GM10248 (cell line): ENCODE data around the gene RNF138.
A peak's percentile ranks its signal among the peaks of the same experiment; 100 is the strongest.

Source experiments
- CTCF ChIA-PET: fragments of 300-600 bp; sonication (Branson Sonifier 250); formaldehyde crosslinking; extraction: SDS; loops from one replicate; lab custom pipeline; 2021; ENCODE audit warnings: antibody characterized with exemption; lab: Yijun Ruan, JAX
- POLR2A ChIA-PET: fragments of 350-650 bp; sonication (Branson Sonifier 250); formaldehyde crosslinking; extraction: SDS; loops from one replicate; lab custom pipeline; 2020; ENCODE audit warnings: antibody characterized with exemption; lab: Yijun Ruan, JAX
- DNase-seq: peaks from one replicate; pipeline ENCODE4 v3.0.0; 2012; ENCODE audit errors: extremely low spot score
- TF ChIP-seq, protein P1 (sequence below): IDR thresholded peaks from 2 replicates; pipeline ENCODE4 v1.5.1; 2012; ENCODE audit warnings: mild to moderate bottlenecking, low read depth; ENCODE audit errors: extremely low read depth, missing control alignments, control extremely low read depth

Gene RNF138

DNA sequence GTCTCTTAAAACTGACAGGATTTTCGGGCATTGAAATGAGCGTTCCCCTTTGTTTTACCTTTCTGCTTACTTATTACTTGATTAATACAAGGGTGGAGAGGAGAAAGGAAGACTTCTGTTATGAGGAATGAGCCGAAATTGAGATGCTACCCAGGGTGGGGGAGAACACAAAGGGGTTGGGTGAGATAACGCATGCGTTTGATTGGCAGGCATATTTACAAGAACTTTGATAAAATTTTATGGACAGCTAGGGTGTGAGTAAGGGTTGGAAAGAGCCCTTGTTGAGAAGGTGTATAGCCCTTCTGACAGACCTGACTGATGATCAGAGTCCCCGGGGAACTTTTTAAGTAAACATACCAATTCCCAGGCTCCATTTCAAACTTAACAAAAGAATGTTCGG, 1.8 kb downstream of the RNF138 start:
- CTCF ChIA-PET = interaction anchor here (0.9 to 1.3 kb wide), 2 partner anchors 11 to 13 kb away, joined by 3 to 4 read pairs; no protein-coding TSS in a partner anchor
- DNase-seq = peak; percentile 23
- TF ChIP-seq, protein P1, sequence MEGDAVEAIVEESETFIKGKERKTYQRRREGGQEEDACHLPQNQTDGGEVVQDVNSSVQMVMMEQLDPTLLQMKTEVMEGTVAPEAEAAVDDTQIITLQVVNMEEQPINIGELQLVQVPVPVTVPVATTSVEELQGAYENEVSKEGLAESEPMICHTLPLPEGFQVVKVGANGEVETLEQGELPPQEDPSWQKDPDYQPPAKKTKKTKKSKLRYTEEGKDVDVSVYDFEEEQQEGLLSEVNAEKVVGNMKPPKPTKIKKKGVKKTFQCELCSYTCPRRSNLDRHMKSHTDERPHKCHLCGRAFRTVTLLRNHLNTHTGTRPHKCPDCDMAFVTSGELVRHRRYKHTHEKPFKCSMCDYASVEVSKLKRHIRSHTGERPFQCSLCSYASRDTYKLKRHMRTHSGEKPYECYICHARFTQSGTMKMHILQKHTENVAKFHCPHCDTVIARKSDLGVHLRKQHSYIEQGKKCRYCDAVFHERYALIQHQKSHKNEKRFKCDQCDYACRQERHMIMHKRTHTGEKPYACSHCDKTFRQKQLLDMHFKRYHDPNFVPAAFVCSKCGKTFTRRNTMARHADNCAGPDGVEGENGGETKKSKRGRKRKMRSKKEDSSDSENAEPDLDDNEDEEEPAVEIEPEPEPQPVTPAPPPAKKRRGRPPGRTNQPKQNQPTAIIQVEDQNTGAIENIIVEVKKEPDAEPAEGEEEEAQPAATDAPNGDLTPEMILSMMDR = no peak
- POLR2A ChIA-PET = no interaction called here

DNA sequence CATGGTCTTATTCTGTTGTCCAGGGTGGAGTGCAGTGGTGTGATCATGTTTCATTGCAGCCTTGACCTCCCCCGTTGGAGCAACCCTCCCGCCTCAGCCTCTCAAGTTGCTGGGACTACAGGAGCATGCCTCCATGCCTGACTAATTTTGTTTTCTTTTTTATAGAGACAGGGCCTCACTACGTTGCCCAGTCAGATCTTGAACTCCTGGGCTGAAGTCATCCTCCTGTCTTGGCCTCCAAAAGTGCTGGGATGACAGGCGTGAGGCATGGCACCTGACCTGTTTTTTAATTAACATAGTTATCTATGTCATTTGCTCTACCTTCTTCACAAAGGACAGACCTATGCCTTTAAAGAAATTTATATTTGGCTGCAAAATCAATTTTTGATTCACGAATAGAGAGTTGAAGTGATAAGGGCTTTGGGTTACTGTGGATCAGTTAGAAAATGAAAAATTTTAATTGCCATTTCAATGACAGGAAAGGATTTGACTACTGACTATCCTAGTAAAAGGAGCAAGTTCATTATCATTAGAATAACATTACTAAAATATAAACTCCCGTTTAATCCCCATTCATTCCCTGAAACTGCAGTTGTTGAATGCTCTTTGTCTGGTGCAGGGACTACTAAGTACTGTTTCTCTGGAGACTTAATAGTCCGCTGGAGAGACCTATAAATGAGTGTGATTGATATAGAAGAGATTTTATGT, 3.7 kb downstream of the RNF138 start:
- DNase-seq = no peak
- POLR2A ChIA-PET = no interaction called here
- TF ChIP-seq, protein P1 = no peak
- CTCF ChIA-PET = no interaction called here

DNA sequence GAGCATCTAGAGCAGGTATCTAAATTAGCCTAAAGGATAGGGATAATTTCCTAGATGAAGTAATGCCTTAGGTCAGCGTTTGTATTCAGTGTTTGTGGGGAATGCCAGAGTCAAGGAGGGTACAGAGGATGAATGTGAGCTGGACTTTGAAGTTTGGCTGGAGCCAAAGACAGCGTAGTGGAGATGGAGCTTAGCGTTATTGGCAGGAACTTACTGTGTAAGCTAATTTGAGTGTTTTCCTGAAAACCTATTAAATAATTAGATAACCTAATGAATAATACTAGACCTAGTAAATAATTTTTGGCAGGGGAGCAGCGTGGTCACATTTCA, 4.2 kb downstream of the RNF138 start:
- TF ChIP-seq, protein P1 = no peak
- POLR2A ChIA-PET = no interaction called here
- CTCF ChIA-PET = interaction anchor here (2.2 kb wide), 1 partner anchor 9 kb away, joined by 7 read pairs; no protein-coding TSS in a partner anchor
- no peak for DNase-seq

DNA sequence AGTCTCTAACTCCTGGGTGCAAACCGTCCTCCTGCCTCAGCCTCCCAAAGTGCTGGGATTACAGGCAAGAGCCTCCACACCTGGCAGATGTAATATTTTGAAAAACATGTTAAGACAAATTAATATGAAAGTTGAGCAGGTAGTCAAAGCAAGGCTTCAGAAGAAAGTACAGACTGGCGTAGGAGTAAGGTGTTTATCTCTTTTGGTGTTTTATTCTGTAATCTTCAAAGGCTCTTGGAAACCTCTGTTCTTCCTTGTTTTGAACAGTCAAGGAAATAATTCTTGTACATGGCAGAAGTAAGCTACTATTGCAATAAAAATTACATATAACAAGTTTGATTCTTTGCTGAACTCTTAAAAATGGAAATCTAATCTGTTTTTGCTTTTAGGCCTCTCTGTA, 5.3 kb downstream of the RNF138 start:
- POLR2A ChIA-PET = no interaction called here
- DNase-seq = no peak

GRCh38 chr18:32104516-32104915, 12.8 kb downstream of the RNF138 start:
- POLR2A ChIA-PET = no interaction called here
- CTCF ChIA-PET = interaction anchor here (1.5 to 1.8 kb wide), 2 partner anchors 8 to 12 kb away, joined by 3 to 7 read pairs; no protein-coding TSS in a partner anchor
- DNase-seq = no peak
- TF ChIP-seq, protein P1 = no peak

More for the DNA sequence above, 5.3 kb downstream of the RNF138 start:
- TF ChIP-seq, protein P1 = no peak
- CTCF ChIA-PET = interaction anchor here (2.2 kb wide), 1 partner anchor 8 kb away, joined by 7 read pairs; no protein-coding TSS in a partner anchor

GRCh38 chr18:32110005-32110404, 18.3 kb downstream of the RNF138 start:
- TF ChIP-seq, protein P1 = no peak
- ChIA-PET POLR2A (no interaction called here), CTCF (interaction anchor here (1.9 kb wide), 1 partner anchor 19 kb away, joined by 4 read pairs; no protein-coding TSS in a partner anchor)
- no peak for DNase-seq
